HepG2 (cell line): Measurements from ENCODE around the gene TMEM258. TPM values are rescaled to one million over a fixed set of nuclear protein-coding genes. Genes with fewer than 3 reads are reported as not detected.
A peak's percentile ranks its signal among the peaks of the same experiment; 100 is the strongest.

ENCODE experiments used
- ATAC-seq: fragments of 200-7000 bp; cut with Tn5 transposase; 3 replicates; pipeline ENCODE4 v1.9.1; 2020; ENCODE audit warnings: mild to moderate bottlenecking, moderate library complexity
- BruUV-seq: library from RNA; stranded (reverse); fragments of 400-500 nt; replicated peaks from 2 replicates; lab custom pipeline; 2021; lab: Mats Ljungman, UMichigan
- CTCF ChIA-PET: fragments of 300-600 bp; formaldehyde crosslinking; extraction: SDS; loops from one replicate; lab custom pipeline; 2021; ENCODE audit warnings: low total read pairs, inconsistent platforms, low intra/inter-chr PET ratio; lab: Yijun Ruan, JAX
- POLR2A ChIA-PET: fragments of 350-600 bp; sonication (Branson Sonifier 250); formaldehyde crosslinking; loops from one replicate; lab custom pipeline; 2020; ENCODE audit warnings: antibody characterized with exemption, inconsistent platforms; lab: Yijun Ruan, JAX
- DNase-seq: peaks from one replicate; pipeline ENCODE4 v3.0.0-alpha.2; 2015; ENCODE audit warnings: low spot score
- FAIRE-seq: peaks from 3 replicates; lab custom pipeline; 2011; peaks lifted over from hg19 to GRCh38; lab: Jason Lieb, UNC
- H2AFZ ChIP-seq: one replicate; pipeline ENCODE4 v1.6.1; 2011; ENCODE audit warnings: low read length, inconsistent platforms
- H3K27ac ChIP-seq: fragments of 300-600 bp; 3 replicates; pipeline ENCODE4 v1.8.0; 2011; ENCODE audit warnings: mixed run types, mild to moderate bottlenecking, mixed read lengths, low read length, inconsistent platforms; ENCODE audit not compliant: insufficient read depth; ENCODE audit errors: extremely low read length
- H3K27me3 ChIP-seq, 2 experiments: fragments of 200-600 bp in 1 of 2; 2 replicates in 1 of 2; 3 replicates in 1 of 2; pipeline versions ENCODE4 v1.6.0 to v1.8.0; 2011; ENCODE audit warnings: low read length in 2 of 2, mild to moderate bottlenecking in 2 of 2, moderate library complexity in 2 of 2, inconsistent platforms in 1 of 2; ENCODE audit not compliant: insufficient read depth in 2 of 2, control insufficient read depth in 1 of 2
- H3K36me3 ChIP-seq, 2 experiments: fragments of 200-600 bp in 1 of 2; replicated peaks in 1 of 2; 2 replicates in 1 of 2; 3 replicates in 1 of 2; pipeline versions ENCODE4 v1.5.1 to v1.8.0; 2011; ENCODE audit warnings: low read length in 2 of 2, inconsistent platforms in 1 of 2; ENCODE audit not compliant: insufficient read depth in 2 of 2, control insufficient read depth in 1 of 2
- H3K4me1 ChIP-seq: 2 replicates; pipeline ENCODE4 v1.5.1; 2012; ENCODE audit warnings: low read length, inconsistent platforms; ENCODE audit not compliant: insufficient read depth
- H3K4me2 ChIP-seq: 2 replicates; pipeline ENCODE4 v1.6.0; 2011; ENCODE audit warnings: low read depth, low read length, inconsistent platforms
- H3K4me3 ChIP-seq, 3 experiments: fragments of 200-600 bp in 1 of 3; sonication (generic), shearing (Covaris generic) in 1 of 3; replicated peaks in 1 of 3; 2 replicates each; pipeline ENCODE4 v1.5.1; 2011 to 2016; ENCODE audit warnings: low read length in 3 of 3, inconsistent platforms in 2 of 3, low read depth in 2 of 3, mild to moderate bottlenecking in 2 of 3, control low read depth in 1 of 3, mixed read lengths in 1 of 3; ENCODE audit not compliant: insufficient read depth in 1 of 3
- H3K79me2 ChIP-seq: one replicate; pipeline ENCODE4 v1.6.1; 2011; ENCODE audit warnings: low read length, inconsistent platforms; ENCODE audit not compliant: insufficient read depth
- H3K9ac ChIP-seq: 2 replicates; pipeline ENCODE4 v1.6.0; 2011; ENCODE audit warnings: mild to moderate bottlenecking, low read depth, low read length, inconsistent platforms; ENCODE audit not compliant: insufficient read depth
- H3K9me3 ChIP-seq: 2 replicates; pipeline ENCODE4 v1.5.1; 2012; ENCODE audit warnings: mild to moderate bottlenecking, low read length
- H4K20me1 ChIP-seq: 2 replicates; pipeline ENCODE4 v1.6.0; 2011; ENCODE audit warnings: inconsistent platforms, mild to moderate bottlenecking, low read length, moderate library complexity; ENCODE audit not compliant: insufficient read depth
- BRF2 ChIP-seq: sonication (generic); formaldehyde crosslinking; IDR thresholded peaks from 2 replicates; pipeline ENCODE4 v1.8.1; 2022; ENCODE audit warnings: mild to moderate bottlenecking, missing genetic modification reagents
- ELK4 ChIP-seq: sonication (generic); formaldehyde crosslinking; IDR thresholded peaks from 2 replicates; pipeline ENCODE4 v1.9.0; 2021; ENCODE audit warnings: missing genetic modification reagents, borderline replicate concordance
- GTF2F1 ChIP-seq: fragments of 150-350 bp; IDR thresholded peaks from 2 replicates; pipeline ENCODE4 v1.6.1; 2014; ENCODE audit warnings: low read length
- HIVEP1 ChIP-seq: sonication (generic); formaldehyde crosslinking; IDR thresholded peaks from 2 replicates; pipeline ENCODE4 v1.4.0; 2020; ENCODE audit warnings: mild to moderate bottlenecking, missing genetic modification reagents
- IKZF5 ChIP-seq: IDR thresholded peaks from 2 replicates; pipeline ENCODE4 v1.6.1; 2018; ENCODE audit warnings: missing genetic modification reagents, mild to moderate bottlenecking, missing compliant biosample characterization
- LCORL ChIP-seq, 2 experiments: fragments of 450-650 bp in 1 of 2; sonication (generic) in 1 of 2; formaldehyde crosslinking in 1 of 2; IDR thresholded peaks; 2 replicates each; pipeline versions ENCODE4 v1.5.0 to v1.6.1; 2017 to 2020; ENCODE audit warnings: antibody characterized with exemption in 1 of 2, missing genetic modification reagents in 1 of 2
- NFKBIZ ChIP-seq: IDR thresholded peaks from 2 replicates; pipeline ENCODE4 v1.6.1; 2018; ENCODE audit warnings: missing genetic modification reagents, missing compliant biosample characterization
- SP2 ChIP-seq: sonication (generic); formaldehyde crosslinking; IDR thresholded peaks from 2 replicates; pipeline ENCODE4 v1.5.1; 2020; ENCODE audit warnings: mild to moderate bottlenecking, missing genetic modification reagents
- TMF1 ChIP-seq: sonication (generic); formaldehyde crosslinking; IDR thresholded peaks from 2 replicates; pipeline ENCODE4 v1.8.1; 2022; ENCODE audit warnings: low read depth, missing genetic modification reagents
- ZHX1 ChIP-seq: sonication (generic); formaldehyde crosslinking; IDR thresholded peaks from 2 replicates; pipeline ENCODE4 v1.8.1; 2022; ENCODE audit warnings: low read depth, mild to moderate bottlenecking, missing genetic modification reagents
- ZNF274 ChIP-seq: sonication (generic); formaldehyde crosslinking; IDR thresholded peaks from 2 replicates; pipeline ENCODE4 v1.5.1; 2020; ENCODE audit warnings: mild to moderate bottlenecking, missing genetic modification reagents
- ZNF777 ChIP-seq: sonication (generic); formaldehyde crosslinking; IDR thresholded peaks from 2 replicates; pipeline ENCODE4 v1.4.0; 2020; ENCODE audit warnings: missing genetic modification reagents
- ZNF790 ChIP-seq: sonication (generic); formaldehyde crosslinking; IDR thresholded peaks from 2 replicates; pipeline ENCODE4 v1.8.0; 2022; ENCODE audit warnings: missing genetic modification reagents, mild to moderate bottlenecking, borderline replicate concordance
- ZSCAN21 ChIP-seq: sonication (generic); formaldehyde crosslinking; IDR thresholded peaks from 2 replicates; pipeline ENCODE4 v1.8.0; 2022; ENCODE audit warnings: mild to moderate bottlenecking, missing genetic modification reagents, moderate library complexity, borderline replicate concordance
- WGBS: methylation state at CpG from one replicate; pipeline ENCODE4 v1.1.6; 2017; ENCODE audit warnings: low lambda C conversion rate; 5-methylcytosine and 5-hydroxymethylcytosine counted together
- in situ Hi-C: cut with HindIII; loops from 2 replicates; pipeline ENCODE4 v1.10.0; 2017; ENCODE audit warnings: low pct_unique_long_range_greater_than_20kb; ENCODE audit not compliant: extremely low pct_ligation_motif_present
- intact Hi-C: fragments of 100-400 bp; cut with micrococcal nuclease; formaldehyde crosslinking; loops from one replicate; pipeline ENCODE4 v1.10.0; 2022; ENCODE audit not compliant: unreplicated experiment
- polyA plus RNA-seq, 8 experiments: library from polyadenylated mRNA; depleted of rRNA in 3 of 8; stranded (reverse) in 7 of 8; unstranded in 1 of 8; fragments of >200 nt; fragmentation: Illumina TruSeq in 4 of 8; extraction: Trizol in 4 of 8; gene quantifications; 2 replicates each; pipeline versions ENCODE4 v1.2.1 to v1.2.3, GENCODE V29; 2011 to 2016; ENCODE audit warnings: low read depth in 4 of 8, missing spikeins in 1 of 8, mixed read lengths in 1 of 8; ENCODE audit not compliant: insufficient read depth in 1 of 8
- total RNA-seq, 5 experiments: library from RNA; depleted of rRNA; stranded (reverse); fragments of >200 nt; fragmentation: Illumina TruSeq; extraction: Trizol; gene quantifications; 2 replicates each; pipeline ENCODE4 v1.2.3, GENCODE V29; 2016; ENCODE audit warnings: low read depth in 1 of 5

Gene TMEM258
- total and polyA plus RNA-seq, 2 of the 13 experiments (the other 11 are each of a cell fraction or from before 2014, with no cell fraction given): 175 to 424 TPM

GRCh38 chr11:61830237-61831105, 38.1 kb upstream of the TMEM258 start:
- H3K9ac ChIP-seq: peak overlapping the region; percentile 78; the same call in 1 of the 2 replicates
- 82% methylated on average over 8 of the region's 8 CpGs for WGBS
- peaks cover 33% of the 10 kb centered on the region for H3K79me2 ChIP-seq
- FAIRE-seq: no peak
- no peak overlapping the region for H3K27ac ChIP-seq
- CTCF ChIA-PET: no interaction called here
- in situ Hi-C loops: no loop called here
- no peak overlapping the region for H2AFZ ChIP-seq
- no peaks in the 10 kb centered on the region for H4K20me1 ChIP-seq
- intact Hi-C loops: no loop called here
- H3K4me1 ChIP-seq: peaks cover 41% of the 10 kb centered on the region
- peak overlapping the region in 2 of 3 experiments; percentile 62 to 91; a peak in 2 of 6 replicates for H3K4me3 ChIP-seq
- DNase-seq: no peak
- no peaks in the 10 kb centered on the region for H3K9me3 ChIP-seq
- no peaks in the 10 kb centered on the region for H3K36me3 ChIP-seq
- POLR2A ChIA-PET: interaction anchor here (2.8 kb wide), 1 partner anchor 14 kb away, joined by 49 read pairs; the partner anchor contains the start of gene FADS1
- no peak for ATAC-seq
- no peaks in the 10 kb centered on the region for H3K27me3 ChIP-seq
- peak overlapping the region; percentile 86 for H3K4me2 ChIP-seq
- BruUV-seq: TSS peak; percentile 48
- TF ChIP-seq TMF1 (CRISPR knock-in tag) (no peak), ZNF274 (no peak), NFKBIZ (no peak), ELK4 (CRISPR knock-in tag) (no peak), ZNF777 (CRISPR knock-in tag) (no peak), ZNF790 (no peak), IKZF5 (no peak), ZHX1 (CRISPR knock-in tag) (no peak), BRF2 (no peak), SP2 (CRISPR knock-in tag) (no peak), GTF2F1 (no peak), HIVEP1 (no peak), ZSCAN21 (CRISPR knock-in tag) (no peak), LCORL (IDR thresholded peaks at IDR 0.05) (no peak), LCORL (CRISPR knock-in tag; IDR thresholded peaks at IDR 0.05) (no peak)
